ENCODE measurements around the gene ITPA.
A peak's percentile ranks its signal among the peaks of the same experiment; 100 is the strongest.

ITPA gene

DNA sequence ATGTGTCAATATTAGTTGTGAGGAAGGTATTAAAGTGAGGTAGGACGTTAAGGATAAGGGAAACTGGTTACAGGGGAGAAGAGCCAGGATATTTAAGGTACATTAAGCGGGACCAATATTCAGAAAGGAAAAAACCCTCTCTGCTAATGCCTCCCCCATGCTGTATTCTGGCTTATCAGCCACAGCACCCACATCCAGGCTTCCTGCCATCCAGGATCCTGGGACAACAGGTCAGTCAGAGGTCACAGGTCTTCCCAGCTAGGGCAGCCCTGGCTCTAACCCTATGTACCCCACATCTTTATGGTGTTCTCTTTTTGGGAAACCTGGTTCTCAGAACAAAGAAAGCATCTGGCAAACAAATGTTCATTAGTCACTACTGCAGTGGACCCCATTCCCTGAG, 10.1 kb upstream of the ITPA start:
- Histone ChIP-seq H3K4me2 (ENCODE audit: insufficient read depth, low read length) (no peak overlapping the region), H3K9me3 (ENCODE audit: insufficient read depth, low read length, severe bottlenecking) (no peaks in the 10 kb centered on the region), H3K36me3 (ENCODE audit: insufficient read depth, low read length) (peaks cover 74% of the 10 kb centered on the region), H4K20me1 (ENCODE audit: insufficient read depth, low read length) (peaks cover 21% of the 10 kb centered on the region; the same call in 1 of the 2 replicates), H3K27ac (ENCODE audit: low read length) (no peak overlapping the region), H2AFZ (ENCODE audit: low read depth, low read length) (no peak overlapping the region), H3K27me3 (ENCODE audit: insufficient read depth, low read length, poor library complexity) (no peaks in the 10 kb centered on the region), H3K79me2 (ENCODE audit: insufficient read depth, low read length) (peaks cover 22% of the 10 kb centered on the region), H3K9ac (ENCODE audit: low read depth, low read length) (no peak overlapping the region), H3K4me3 (ENCODE audit: low read depth in 1 of 2, low read length in 2 of 2) (no peak overlapping the region), H3K4me1 (ENCODE audit: insufficient read depth, low read length) (peaks cover 19% of the 10 kb centered on the region)
- TF ChIP-seq EZH2 (IDR thresholded peaks at IDR 0.05; ENCODE audit: borderline replicate concordance, low read depth, low read length, severe bottlenecking): no peak
- TF ChIP-seq CTCF (IDR thresholded peaks at IDR 0.05; ENCODE audit: borderline replicate concordance, extremely low read depth, low read length, poor library complexity, severe bottlenecking): no peak
- no peak for DNase-seq
- ATAC-seq (ENCODE audit: insufficient read depth, low read depth): no peak

DNA sequence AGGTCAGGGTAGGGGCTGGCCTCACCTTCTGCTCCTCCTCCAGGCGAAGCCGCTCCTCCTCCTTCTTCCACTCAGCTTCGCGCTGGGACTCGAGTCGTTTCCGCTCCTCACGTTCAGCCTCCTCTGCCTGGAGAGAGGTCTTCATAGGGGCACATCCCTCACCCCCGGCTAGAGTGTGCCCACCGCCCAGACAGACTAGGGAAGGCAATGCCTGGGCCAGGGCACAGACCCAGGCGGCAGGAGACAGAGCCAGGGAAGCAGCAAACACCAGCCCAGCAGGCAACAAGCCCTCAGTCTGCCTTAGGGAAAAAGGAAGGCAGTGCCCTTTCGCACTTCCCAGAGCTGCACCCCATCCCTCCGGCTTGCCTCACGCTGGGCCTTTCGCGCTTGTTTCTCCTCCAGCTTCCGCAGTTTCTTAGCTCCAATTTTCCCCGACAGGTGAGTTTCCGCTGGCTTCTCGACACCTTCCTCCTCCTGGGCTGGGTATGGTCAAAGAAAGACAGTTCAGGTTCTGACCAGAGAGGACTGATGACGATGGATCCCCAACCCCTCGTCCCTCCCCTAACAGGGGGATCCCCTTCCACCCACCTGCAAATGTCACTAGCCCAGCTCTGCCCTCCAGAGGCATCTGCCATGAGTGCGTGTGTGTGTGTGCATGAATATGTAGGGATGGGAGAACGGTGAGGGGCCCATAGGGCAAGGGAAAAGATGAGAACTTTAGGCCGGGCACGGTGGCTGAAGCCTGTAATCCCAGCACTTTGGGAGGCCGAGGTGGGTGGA, 9.1 kb upstream of the ITPA start:
- H3K9me3 ChIP-seq (ENCODE audit: insufficient read depth, low read length, severe bottlenecking): no peaks in the 10 kb centered on the region
- peaks cover 15% of the 10 kb centered on the region; the same call in 1 of the 2 replicates for H4K20me1 ChIP-seq (ENCODE audit: insufficient read depth, low read length)
- peaks cover 26% of the 10 kb centered on the region for H3K4me1 ChIP-seq (ENCODE audit: insufficient read depth, low read length)
- H3K27ac ChIP-seq (ENCODE audit: low read length): no peak overlapping the region
- H3K4me3 ChIP-seq (ENCODE audit: low read depth in 1 of 2, low read length in 2 of 2): no peak overlapping the region
- H3K4me2 ChIP-seq (ENCODE audit: insufficient read depth, low read length): no peak overlapping the region
- DNase-seq: no peak
- H3K36me3 ChIP-seq (ENCODE audit: insufficient read depth, low read length): peaks cover 64% of the 10 kb centered on the region
- no peak overlapping the region for H2AFZ ChIP-seq (ENCODE audit: low read depth, low read length)
- ATAC-seq (ENCODE audit: insufficient read depth, low read depth): no peak
- no peaks in the 10 kb centered on the region for H3K27me3 ChIP-seq (ENCODE audit: insufficient read depth, low read length, poor library complexity)
- peaks cover 25% of the 10 kb centered on the region for H3K79me2 ChIP-seq (ENCODE audit: insufficient read depth, low read length)
- TF ChIP-seq CTCF (IDR thresholded peaks at IDR 0.05; ENCODE audit: borderline replicate concordance, extremely low read depth, low read length, poor library complexity, severe bottlenecking): no peak
- TF ChIP-seq EZH2 (IDR thresholded peaks at IDR 0.05; ENCODE audit: borderline replicate concordance, low read depth, low read length, severe bottlenecking): no peak
- no peak overlapping the region for H3K9ac ChIP-seq (ENCODE audit: low read depth, low read length)

DNA sequence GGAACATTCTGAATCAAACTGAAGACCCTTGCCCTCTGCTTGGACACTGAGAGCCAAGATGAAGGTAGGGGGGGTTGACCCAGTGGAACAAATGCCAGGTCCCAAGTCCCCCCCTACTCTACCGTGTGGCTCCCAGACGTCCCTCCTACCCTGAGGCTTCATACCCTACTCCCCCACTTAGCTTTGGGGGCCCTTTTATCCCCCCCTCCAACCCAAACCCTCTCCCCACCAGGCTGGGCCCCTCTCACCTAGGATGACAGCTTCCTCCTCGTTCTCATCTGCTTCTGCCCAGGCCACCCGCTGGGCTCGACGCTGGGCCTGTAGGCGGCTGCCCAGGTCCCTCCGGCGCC, 6.4 kb upstream of the ITPA start:
- Histone ChIP-seq H4K20me1 (ENCODE audit: insufficient read depth, low read length) (0 out of 2 replicates have a peak, but pooled peaks cover 6% of the 10 kb centered on the region), H3K79me2 (ENCODE audit: insufficient read depth, low read length) (peaks cover 25% of the 10 kb centered on the region), H3K4me3 (ENCODE audit: low read depth in 1 of 2, low read length in 2 of 2) (peak overlapping the region in 1 of 2 experiments; percentile 81; a peak in 3 of 4 replicates), H2AFZ (ENCODE audit: low read depth, low read length) (no peak overlapping the region), H3K4me1 (ENCODE audit: insufficient read depth, low read length) (peaks cover 28% of the 10 kb centered on the region), H3K9me3 (ENCODE audit: insufficient read depth, low read length, severe bottlenecking) (no peaks in the 10 kb centered on the region), H3K27me3 (ENCODE audit: insufficient read depth, low read length, poor library complexity) (no peaks in the 10 kb centered on the region), H3K36me3 (ENCODE audit: insufficient read depth, low read length) (peaks cover 41% of the 10 kb centered on the region), H3K27ac (ENCODE audit: low read length) (peak overlapping the region; percentile 91), H3K4me2 (ENCODE audit: insufficient read depth, low read length) (peak overlapping the region; percentile 98), H3K9ac (ENCODE audit: low read depth, low read length) (peak overlapping the region; percentile 91)
- DNase-seq (no peak), ATAC-seq (ENCODE audit: insufficient read depth, low read depth) (no peak)
- TF ChIP-seq EZH2 (IDR thresholded peaks at IDR 0.05; ENCODE audit: borderline replicate concordance, low read depth, low read length, severe bottlenecking) (no peak), CTCF (IDR thresholded peaks at IDR 0.05; ENCODE audit: borderline replicate concordance, extremely low read depth, low read length, poor library complexity, severe bottlenecking) (no peak)
